DND-41 (cell line): ENCODE data around the gene SATB1.

Source experiments
- EZH2 ChIP-seq: IDR thresholded peaks from 3 replicates; pipeline ENCODE4 v1.6.1; 2012; ENCODE audit warnings: borderline replicate concordance, low read depth, mild to moderate bottlenecking, moderate library complexity, low read length, inconsistent platforms; ENCODE audit not compliant: severe bottlenecking
- TF ChIP-seq, protein P1 (sequence below): IDR thresholded peaks from 2 replicates; pipeline ENCODE4 v1.5.1; 2012; ENCODE audit warnings: borderline replicate concordance, low read length, moderate library complexity, mild to moderate bottlenecking; ENCODE audit not compliant: poor library complexity, severe bottlenecking; ENCODE audit errors: extremely low read depth

DNA sequence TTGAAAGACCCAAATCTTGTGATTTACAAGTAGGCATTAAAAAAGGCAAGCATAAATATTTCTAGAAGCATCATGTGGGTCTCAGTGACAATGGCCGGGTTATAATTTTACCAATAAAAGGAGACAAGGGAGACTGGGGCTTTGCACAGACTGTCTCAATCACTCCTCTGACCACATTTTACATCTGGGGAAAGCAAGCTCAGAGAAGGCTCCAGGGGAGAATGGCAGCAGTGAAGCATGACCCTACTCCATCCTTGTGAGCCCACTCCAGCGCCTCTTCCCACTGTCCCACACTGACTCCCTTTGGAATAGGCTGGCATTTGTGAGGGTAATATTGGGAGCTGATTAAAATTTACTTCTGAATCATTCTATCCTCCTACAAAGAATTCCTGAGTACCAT is 61.8 kb downstream of the SATB1 start:
- TF ChIP-seq, protein P1, sequence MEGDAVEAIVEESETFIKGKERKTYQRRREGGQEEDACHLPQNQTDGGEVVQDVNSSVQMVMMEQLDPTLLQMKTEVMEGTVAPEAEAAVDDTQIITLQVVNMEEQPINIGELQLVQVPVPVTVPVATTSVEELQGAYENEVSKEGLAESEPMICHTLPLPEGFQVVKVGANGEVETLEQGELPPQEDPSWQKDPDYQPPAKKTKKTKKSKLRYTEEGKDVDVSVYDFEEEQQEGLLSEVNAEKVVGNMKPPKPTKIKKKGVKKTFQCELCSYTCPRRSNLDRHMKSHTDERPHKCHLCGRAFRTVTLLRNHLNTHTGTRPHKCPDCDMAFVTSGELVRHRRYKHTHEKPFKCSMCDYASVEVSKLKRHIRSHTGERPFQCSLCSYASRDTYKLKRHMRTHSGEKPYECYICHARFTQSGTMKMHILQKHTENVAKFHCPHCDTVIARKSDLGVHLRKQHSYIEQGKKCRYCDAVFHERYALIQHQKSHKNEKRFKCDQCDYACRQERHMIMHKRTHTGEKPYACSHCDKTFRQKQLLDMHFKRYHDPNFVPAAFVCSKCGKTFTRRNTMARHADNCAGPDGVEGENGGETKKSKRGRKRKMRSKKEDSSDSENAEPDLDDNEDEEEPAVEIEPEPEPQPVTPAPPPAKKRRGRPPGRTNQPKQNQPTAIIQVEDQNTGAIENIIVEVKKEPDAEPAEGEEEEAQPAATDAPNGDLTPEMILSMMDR: no peak
- TF ChIP-seq EZH2: no peak
